NCI-H2171 treated with DMSO at 0.1 percent for 48 hours (cell line): Measurements from ENCODE around the gene UBL3.

ENCODE experiments used
- DNase-seq: peaks from one replicate; lab custom pipeline; 2025; lab: John Stamatoyannopoulos, UW

Gene UBL3

DNA sequence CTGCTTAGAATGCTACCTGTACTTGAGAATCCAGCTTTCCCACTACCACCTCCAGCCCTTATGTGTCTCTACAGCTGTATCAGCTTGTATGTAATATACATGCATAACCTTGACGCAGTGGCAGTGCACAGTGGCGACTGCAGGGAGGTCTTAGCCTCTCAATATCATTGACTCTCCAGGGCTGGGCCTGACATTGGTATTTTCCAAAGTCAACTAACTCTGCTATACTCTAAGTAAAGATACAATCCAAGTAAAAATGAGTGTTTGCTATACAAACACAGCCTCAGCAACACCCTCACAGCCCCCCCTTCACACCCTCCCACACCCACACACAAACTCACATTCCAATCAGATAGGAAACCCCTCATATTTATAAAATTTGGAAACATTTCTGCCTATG lies 6.7 kb upstream of the UBL3 start:
- no peak for DNase-seq

DNA sequence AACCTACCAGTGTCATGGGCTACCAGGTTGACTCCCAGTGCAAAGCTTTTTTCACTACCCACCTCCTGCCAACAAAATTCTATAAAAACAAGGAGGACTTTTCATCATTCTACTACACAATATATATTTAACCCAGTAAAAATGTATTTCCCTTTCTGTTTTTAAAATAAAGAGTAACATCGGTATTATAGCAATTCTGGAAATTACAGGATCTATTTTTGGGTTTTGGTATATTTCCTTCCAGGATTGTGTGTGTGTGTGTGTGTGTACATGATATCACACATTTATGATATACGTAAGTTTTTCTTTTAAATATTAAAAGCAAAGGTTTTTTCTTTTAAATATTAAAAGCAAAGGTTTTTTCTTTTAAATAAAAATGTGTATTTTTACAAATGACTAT lies 6.0 kb upstream of the UBL3 start:
- DNase-seq: no peak

DNA sequence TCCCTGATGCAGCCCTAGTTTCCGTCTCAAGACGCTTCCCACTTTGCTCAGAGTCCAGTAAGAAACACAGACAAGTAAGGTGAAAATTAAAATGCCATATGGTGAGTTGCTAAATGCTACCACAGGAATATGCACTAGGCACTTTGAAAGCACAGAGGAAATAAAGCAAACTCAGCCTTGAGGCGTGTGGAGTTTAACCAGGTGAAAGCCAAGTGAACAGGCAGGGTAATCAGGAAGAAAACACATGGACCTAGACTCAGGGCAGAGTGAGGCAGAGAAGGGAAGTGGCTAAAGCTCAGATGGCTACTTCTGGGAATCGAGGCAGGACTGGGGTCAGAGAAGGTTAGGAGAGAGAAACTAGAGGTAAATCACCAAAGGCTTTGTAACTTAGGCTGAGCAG lies 5.4 kb upstream of the UBL3 start:
- no peak for DNase-seq

DNA sequence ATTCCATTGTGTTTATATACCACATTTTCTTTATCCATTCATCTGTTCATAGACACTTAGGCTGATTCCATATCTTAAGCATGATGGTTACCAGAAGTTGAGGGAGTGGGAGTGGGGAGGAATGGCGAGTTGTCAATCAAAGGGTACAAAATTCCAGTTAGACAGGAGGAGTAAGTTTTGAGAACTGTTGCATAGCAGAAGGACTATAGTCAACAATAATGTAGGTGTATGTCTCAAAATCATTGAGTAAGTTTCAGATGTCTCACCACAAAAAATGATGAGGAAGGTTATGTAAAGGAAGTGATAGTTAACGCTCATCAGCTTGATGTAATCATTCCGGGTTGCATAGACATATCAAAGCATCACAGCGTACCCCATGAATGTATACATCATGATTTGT lies 4.6 kb upstream of the UBL3 start:
- no peak for DNase-seq

GRCh38 chr13:29853131-29853530 lies 2.7 kb upstream of the UBL3 start:
- DNase-seq: no peak

DNA sequence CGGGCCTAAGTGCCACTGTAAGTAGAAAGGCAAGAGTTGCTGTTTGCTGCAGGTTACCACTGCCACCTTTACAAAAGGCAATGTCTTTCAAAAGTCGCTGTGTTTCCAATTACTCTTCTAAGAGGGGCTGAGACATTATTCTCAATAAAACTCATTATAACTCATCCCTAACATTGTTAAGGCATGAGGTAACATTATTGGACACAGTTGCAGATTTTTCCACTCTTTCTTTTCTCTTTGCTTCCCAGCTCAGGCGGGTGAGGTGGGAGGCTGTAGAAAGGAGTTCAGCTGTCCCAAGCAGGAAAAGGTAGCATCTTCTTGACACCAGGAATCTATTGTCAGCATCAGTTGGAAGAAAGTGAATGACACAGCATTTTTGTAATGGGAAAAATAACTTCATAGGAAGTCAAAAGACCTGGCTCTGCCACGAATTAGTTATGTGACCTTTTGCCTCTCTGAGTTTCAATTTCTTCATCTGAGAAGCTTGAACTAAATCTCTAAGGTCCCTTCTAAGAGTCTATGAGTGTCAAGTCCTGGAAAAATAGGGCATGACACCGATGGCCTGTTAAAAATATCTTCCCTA lies 2.1 kb upstream of the UBL3 start:
- no peak for DNase-seq

DNA sequence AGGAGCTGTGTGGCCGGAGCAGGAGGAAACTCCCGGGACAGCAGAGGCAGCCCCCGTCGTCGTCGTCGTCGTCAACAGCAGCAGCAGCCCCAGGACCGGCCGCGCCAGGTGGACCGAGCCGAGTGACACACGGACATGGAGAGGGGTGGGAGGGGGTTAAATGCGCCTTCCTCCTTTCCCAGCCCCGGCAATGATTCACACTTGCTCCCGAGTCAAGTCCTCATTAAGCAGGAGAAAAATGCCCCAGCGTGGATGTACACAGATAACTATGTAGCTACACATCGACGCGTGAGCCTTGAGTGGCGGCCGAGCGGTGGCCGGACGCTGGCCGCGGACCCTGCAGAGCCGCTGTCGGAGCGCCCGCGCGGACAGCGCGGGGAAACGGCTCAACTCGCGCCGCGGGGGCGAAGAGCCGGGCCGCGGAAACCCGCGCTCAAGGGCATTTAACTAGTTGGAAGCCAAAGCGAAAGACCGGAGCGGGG lies 645 bp downstream of the UBL3 start:
- peak; percentile 2 for DNase-seq

DNA sequence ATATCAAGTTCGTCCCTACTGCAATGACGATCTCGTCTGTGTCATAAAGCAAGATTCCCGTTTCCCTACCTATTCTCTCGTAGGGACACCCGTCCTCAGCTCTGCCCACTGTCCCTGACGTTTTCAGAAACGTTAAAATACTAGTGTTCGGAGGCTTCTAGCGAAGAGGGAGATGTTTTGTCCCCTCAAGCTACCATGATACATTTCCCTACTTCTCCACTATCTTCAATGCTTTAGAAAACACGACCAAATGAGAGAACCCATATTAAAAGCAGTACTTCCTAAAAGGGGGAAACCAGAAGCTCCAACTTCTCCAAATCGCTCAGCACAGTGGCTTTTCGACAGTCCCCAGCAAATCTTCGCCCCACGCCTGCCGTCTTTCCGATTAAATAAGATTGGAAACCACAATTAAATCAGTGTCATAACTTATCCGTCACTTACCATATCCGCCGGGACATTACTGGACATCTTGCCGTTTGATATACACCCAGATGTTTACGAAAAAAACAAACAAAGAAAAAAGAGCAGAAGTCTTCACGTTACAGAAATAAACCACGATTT lies 1.3 kb downstream of the UBL3 start:
- DNase-seq: peak; percentile 9

DNA sequence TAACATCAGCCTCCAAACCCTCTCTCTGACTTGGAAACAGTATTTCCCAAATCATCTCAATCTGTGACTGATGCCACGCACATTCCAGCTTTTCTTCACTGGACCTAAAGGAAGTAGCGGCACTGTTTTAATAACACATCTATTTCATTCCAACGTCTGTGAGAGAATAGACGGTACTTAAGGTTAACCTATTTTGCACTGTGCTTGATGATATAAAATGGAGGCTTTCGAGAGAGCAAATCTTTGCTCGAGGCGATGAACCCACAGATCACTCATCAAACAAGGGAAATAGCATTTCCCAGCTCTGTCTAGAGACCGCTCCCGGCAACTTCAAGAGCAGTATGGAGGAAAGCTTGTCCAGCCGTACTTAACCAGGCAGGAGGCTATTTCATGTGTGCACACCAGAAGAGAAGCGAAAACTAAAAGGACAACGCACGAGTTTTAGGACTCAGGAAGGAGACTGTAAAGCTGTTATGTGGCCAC lies 2.9 kb downstream of the UBL3 start:
- DNase-seq: no peak

DNA sequence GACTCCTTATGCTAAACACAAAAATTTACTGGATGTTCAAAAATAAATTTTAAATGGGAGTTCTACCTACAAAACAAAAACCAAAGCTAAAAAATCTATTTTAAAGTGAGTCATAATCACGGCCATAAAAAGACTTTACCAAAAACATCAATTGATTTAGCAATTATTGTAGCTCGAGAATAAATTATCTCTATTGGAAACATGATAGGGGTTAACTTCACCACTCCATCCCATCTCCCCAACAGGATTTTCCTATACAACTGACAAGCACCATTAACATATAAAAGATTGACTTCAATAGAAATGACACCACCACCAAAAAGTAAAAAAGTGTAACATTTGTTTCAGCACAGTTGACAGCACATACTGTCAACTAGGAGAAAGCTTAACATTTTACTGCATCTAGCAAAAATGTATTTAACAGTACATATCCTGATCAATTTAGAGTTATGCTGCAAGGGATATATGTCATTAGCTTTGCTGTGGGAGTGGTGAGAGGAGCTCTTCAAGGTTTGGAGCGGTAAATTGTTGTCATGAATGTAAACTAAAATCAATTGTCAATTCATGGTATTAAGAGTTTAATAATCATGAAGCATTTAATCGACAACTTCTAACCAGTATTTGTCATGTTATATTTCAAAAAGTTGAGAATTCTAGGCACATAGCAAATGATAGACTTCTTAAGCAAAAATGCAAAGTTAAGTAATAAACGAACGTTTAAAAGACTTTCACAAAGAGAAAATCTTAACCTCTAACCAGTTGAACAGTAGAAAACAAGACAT lies 3.8 kb downstream of the UBL3 start:
- DNase-seq: no peak

- peak; percentile 2 for DNase-seq
Observed at GRCh38 chr13:29845440-29846056, 4.9 kb downstream of the UBL3 start.

- no peak for DNase-seq
Observed at GRCh38 chr13:29844441-29844840, 6.0 kb downstream of the UBL3 start.

GRCh38 chr13:29840585-29840984 lies 9.8 kb downstream of the UBL3 start:
- DNase-seq: no peak

DNA sequence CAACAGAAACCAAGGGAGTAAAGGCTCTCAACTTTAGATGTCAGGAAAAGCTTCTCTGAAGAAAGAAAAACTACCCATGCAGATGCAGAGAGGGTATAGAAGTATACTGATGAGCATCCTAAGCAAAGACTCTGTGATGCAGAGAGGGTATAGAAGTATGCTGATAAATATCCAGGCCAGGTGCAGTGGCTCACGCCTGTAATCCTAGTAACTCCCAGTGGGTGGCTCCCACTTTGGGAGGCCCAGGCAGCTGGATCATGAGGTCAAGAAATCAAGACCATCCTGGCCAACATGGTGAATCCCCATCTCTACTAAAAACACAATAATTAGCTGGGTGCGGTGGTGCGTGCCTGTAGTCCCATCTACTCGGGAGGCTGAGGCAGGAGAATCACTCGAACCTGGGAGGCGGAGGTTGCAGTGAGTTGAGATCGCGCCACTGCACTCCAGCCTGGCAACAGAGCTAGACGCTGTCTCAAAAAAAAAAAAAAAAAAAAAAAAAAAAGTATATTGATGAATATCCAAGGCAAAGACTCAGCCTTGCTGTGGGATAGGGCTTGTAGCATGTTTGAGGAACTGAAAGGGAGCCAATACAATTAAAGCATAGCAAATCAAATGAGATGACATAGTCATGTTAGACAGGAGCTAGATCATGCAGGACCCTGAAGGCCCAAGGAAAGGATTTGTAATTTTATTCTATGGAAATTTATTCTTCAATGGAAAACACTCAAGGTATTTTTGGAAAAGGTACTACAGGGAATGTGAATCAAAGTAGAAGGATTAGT lies 14.9 kb downstream of the UBL3 start:
- DNase-seq: no peak

GRCh38 chr13:29832761-29833298 lies 17.6 kb downstream of the UBL3 start:
- no peak for DNase-seq

GRCh38 chr13:29830000-29830399 lies 20.4 kb downstream of the UBL3 start:
- DNase-seq: no peak

DNA sequence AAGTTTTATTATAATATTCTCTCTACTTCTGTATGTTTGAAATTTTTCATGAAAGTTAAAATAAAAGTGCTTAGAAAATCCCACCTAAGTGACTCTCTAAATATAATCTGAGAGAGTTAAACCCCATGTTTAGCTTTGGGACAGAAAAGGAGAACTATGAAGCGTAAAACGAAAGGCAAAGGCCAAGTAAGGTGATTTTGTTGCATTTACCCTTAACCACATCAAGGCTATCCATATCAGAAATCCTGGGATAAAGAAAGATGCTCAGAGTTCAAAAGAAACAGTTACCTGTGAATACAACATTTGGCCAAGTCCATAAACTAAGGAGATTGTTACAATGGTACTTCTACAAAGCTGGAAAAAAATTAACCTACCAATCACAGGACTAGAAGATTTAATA lies 31.3 kb downstream of the UBL3 start:
- DNase-seq: no peak

DNA sequence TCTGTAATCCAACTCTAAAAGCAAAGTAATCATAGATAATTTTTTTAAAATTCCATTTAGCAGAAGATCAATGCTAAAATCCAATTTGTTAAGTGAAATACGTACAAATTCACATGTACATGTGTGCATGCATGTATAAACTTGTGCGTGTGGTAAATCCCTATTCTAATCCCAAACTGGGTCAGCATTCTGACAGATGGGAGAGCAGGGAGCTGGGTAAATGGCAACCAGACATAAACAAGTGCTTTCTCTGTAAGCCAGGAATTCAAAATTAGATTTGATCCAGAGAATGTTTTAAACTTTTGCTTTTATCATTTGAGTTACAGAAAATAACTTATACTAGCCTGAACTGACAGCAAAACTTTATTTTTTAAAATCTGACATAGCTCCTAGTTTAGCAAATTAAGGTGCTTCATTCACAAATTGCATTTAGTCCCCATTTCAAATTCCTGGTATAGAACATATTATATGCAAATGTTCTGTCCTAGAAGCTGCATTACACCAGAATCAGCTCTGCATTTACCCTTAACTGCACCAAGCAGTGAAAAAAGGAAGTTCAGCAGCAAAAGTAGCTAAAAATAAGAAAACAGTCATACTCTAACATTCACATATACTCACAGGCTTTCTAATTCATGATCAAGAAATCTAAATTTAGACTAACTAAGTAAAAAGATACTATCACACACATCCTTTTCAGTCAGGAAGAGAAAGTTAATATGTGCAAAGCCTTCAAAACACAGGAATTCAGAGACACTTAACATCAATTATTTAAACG lies 32.6 kb downstream of the UBL3 start:
- no peak for DNase-seq

DNA sequence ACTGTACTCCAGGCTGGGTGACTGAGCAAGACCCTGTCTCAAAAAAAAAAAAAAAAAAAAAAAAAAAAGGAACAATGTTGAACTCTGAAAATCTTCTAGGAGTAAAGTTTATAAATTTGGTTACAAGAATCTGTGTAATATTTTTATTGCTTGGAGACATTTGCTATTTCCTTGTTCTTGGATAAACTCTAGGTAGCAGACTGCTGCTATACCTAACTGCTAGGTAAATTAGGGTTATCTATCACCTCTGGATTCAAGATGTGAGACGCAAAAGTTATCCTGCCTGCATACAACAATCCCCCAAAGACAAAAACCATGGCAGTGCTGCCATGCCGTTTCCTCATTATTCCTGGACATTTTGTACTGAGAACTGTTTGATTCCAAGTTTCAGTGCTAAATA lies 33.7 kb downstream of the UBL3 start:
- no peak for DNase-seq

DNA sequence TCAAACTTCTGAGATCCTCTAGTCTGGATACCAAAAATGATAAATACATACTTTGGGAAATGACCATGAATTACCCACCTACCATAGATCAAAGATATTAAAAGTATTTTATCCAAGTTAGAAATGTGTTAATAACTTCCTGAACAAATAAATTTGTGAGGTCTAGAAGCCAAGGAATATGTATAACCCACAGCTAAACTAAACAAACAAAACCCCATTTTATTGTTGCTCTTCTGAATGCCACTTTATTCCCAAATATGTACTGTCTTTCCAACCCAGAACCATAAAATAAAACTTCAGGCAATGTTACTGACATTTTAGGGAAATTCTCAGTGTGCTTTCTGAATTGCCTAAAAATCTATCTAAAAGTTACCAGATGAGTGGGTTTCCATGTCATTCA lies 35.1 kb downstream of the UBL3 start:
- DNase-seq: no peak

- DNase-seq: no peak
Observed at GRCh38 chr13:29810898-29811297, 39.5 kb downstream of the UBL3 start.
